Heart left ventricle (tissue), 13 donors: ENCODE measurements around the gene IDUA.

Experiments
- CTCF ChIP-seq, 12 donors: fragments of 200-600 bp; sonication (generic) in 4 of 12; IDR thresholded peaks; one replicate each; pipeline versions ENCODE4 v1.5.0 to v1.8.0; 2018 to 2022; ENCODE audit warnings: antibody characterized with exemption in 12 of 12, mild to moderate bottlenecking in 5 of 12
- POLR2A ChIP-seq, 2 donors: fragments of 450-650 bp; IDR thresholded peaks; one replicate each; pipeline ENCODE4 v1.6.1; 2017; ENCODE audit warnings: antibody characterized with exemption in 2 of 2, mild to moderate bottlenecking in 2 of 2, moderate library complexity in 2 of 2
- donor health status: ischemic (EF 13 %, LVEDD 7.1; RV severe dilation, severe dysfunction).
- donor health status: DM: no; HTN: yes; CAD: no.
- donor health status: DM: no; HTN: no; CAD: no.
- donor health status: ischemic (EF 25% LVEDD 6.9; RV normal size, moderate dysfunction).
- donor health status: ischemic (EF 25% LVEDD 5.7; RV mildly dilated, moderate dysfunction).
- donor health status: ischemic (EF 35%, LVEDD 5.7; RV mildly dilated, moderate dysfunction).
- donor health status: nonischemic (EF 11% LVEDD 7.7; RV severe dilation, severe dysfunction).
- donor health status: DM: yes; HTN: yes; CAD: no.
- donor health status: PGD.
- donor health status: ischemic (EF 29% LVEDD 5.4; RV normal size, mild dysfunction).
- donor health status: nonischemic (EF 23%, LVEDD 6.1; RV moderate dilation, normal function).

DNA sequence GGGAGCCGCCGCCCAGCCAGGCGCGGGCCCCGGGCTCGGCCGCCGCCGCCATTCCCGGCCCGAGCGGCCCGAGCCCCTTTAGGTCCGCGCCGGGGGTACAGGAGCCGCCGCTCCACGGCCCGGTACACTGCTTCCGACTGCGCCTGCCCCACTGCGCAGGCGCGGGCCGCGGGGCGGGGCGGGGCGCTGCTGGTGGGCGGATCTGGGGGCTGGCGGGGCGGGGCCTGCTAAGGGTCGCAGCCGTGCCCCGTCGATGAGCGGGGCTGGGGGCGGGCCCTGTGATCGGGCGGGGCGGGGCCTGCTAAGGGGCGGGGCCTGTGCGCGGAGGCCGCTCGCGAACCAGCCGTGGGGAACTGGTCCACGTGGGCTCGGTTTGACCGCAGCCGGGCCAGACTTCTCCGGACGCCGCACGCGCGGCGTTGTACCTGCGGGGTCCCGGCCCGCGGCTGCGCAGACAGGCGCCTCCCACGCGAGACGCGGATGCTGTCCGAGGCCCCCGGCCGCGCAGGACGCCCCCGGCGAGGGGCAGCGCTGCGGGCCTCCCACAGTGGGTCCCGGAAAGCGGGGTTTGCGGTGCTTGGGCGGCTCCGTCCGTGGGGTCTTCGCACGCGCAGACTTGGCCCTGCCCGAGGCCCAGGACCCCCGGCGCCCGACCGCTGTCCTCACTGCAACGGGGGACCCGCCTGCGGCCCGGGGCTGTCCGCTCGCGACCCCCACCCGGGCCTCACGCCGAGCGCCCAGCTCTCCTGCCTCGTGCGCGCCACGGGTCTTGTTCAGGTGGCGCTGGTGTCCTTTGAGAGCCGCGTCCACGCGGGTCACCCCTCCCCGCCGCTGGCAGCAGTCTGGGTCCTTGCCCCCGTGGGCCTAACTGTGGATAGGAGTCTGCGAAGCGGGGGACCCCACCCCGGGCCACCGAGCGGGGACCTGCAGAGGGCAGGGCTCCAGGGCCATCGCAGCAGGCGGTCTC lies 13.1 kb upstream of the IDUA start, which contains the start of gene DGKQ:
- no peak for TF ChIP-seq POLR2A (IDR thresholded peaks at IDR 0.05)
- no peak for TF ChIP-seq CTCF (IDR thresholded peaks at IDR 0.05)
